GM19328 (cell line): ENCODE results near the gene KANSL1.
"Not testable (repeated sequence)": the region's sequence is repeated elsewhere in the genome, so short reads cannot be mapped to it uniquely, and the experiment has no call there.

Experiments used
- ATAC-seq: cut with Tn5 transposase; IDR thresholded peaks from one replicate; pipeline ENCODE4 v1.9.1; 2021; ENCODE audit warnings: mild to moderate bottlenecking, moderate library complexity; ENCODE audit not compliant: unreplicated experiment

The KANSL1 gene

GRCh38 chr17:46120078-46120477 lies 73.2 kb downstream of the KANSL1 start:
- no peak for ATAC-seq

DNA sequence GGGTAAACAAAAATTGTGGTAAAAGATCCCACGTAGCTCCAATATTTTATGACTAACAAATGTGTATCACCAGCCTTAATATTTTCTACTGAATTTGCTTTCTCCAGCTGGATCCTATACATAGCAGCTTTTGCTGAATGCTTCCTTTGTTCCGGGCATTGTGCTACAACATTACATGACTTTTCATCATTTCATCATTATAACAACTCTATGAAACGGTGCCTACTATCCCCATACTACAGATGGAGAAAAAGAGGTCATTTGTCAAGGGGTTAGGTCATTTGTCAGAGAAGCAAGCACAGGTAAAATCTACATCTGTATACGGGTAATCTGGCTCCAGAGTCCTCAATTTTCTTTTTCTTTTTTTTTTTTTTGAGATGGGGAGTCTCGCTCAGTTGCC lies 74.3 kb downstream of the KANSL1 start:
- ATAC-seq: no peak

- no peak for ATAC-seq
Measured at GRCh38 chr17:46117850-46118696, 75.2 kb downstream of the KANSL1 start.

GRCh38 chr17:46117117-46117516 lies 76.1 kb downstream of the KANSL1 start:
- no peak for ATAC-seq

GRCh38 chr17:46115699-46116098 lies 77.5 kb downstream of the KANSL1 start:
- no peak for ATAC-seq

- not testable (repeated sequence) for ATAC-seq
Measured at GRCh38 chr17:46111236-46111635, 82.0 kb downstream of the KANSL1 start.

GRCh38 chr17:46110219-46110618 lies 83.0 kb downstream of the KANSL1 start:
- ATAC-seq: no peak

GRCh38 chr17:46109603-46110189 lies 83.5 kb downstream of the KANSL1 start:
- ATAC-seq: no peak

- no peak for ATAC-seq
Measured at GRCh38 chr17:46108550-46109110, 84.6 kb downstream of the KANSL1 start.

DNA sequence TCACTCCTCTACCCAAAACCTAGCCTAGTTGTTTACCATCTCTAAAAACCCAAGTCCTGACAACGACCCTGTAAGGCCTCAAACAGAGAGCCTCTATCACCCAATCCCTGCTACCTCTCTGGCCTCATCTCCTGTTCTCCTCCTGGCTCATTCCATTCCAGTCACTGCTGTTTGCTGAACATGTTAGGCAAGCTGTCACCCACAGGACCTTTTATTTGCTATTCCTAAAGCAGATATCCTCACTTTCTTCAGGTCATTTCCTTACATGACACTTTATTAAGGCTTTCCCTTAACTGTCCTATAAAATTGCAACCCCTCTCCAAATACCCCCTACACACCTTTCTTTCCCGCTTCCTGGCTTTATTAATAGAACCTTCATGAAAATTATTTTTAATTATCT lies 85.1 kb downstream of the KANSL1 start:
- no peak for ATAC-seq

- ATAC-seq: no peak
Measured at GRCh38 chr17:46106966-46107644, 86.1 kb downstream of the KANSL1 start.

- ATAC-seq: not testable (repeated sequence)
Measured at GRCh38 chr17:46102806-46103205, 90.4 kb downstream of the KANSL1 start.

DNA sequence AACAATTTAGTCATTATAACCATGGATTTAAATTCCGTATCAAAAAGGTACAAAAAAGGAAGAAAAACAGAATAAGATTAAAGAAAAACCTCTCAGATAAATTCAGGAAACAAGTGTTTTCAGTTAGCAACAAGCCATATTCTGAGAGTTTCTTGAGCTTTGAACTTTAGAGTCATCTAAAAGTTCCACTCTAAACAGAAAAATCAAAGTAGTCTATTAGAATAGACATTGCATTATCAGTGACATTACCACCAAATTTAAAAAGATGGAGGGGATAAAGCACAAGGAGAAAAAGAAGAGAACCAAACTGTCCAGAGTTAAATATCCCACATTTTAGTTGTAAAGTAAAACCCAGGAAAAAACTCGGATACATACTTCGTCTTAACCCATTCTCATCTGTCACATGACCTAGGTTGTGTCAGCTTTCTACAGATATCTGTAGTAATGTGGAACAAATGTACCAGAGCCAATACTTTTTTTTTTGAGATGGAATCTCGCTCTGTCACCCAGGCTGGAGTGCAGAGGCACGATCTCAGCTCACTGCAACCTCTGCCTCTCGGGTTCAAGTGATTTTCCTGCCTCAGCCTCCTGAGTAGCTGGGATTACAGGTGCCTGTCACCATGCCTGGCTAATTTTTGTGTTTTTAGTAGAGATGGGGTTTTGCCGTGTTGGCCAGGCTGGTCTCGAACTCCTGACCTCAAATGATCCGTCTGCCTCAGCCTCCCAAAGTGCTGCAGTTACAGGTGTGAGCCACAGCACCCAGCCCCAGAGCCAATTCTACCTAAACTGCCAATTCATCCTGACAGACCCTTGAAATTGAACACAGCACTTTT lies 91.2 kb downstream of the KANSL1 start:
- ATAC-seq: not testable (repeated sequence)

GRCh38 chr17:46100590-46100989 lies 92.6 kb downstream of the KANSL1 start:
- ATAC-seq: no peak

GRCh38 chr17:46099865-46100264 lies 93.4 kb downstream of the KANSL1 start:
- no peak for ATAC-seq

DNA sequence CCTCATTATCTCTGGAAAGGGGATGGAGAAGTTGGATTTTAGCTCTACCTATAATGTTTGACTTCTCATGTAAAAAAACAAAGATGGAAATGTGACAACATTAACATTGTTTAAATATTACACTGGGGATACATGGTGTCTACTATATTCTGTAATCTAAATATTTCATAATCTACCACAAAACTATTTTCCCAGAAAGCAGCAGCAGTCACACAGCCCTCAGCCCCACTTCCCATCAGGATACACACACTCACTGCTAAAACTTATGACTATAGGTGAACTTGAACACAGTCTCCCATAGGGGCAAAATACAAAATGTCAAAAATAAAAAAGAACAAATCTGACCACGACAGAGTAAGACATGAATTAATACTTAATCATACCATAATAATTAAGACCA lies 95.7 kb downstream of the KANSL1 start:
- ATAC-seq: no peak

DNA sequence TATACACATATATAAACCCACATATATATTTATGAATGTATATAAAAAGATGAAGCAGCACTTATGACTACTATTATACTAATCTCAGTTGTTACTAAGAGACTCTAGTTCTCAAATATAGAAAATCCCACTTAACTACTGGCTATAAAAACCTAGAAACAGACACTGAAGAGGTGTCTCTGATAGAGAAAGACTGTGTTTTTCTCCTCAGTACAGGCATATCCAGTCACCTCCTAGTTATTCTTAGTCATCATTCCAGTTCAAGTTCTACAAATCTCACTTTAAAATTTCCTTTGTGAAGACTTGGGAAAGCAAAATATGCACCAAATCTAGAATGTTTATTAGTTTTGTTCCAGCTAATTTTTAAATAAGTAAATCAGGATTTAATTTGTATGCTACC lies 100.2 kb downstream of the KANSL1 start:
- no peak for ATAC-seq

GRCh38 chr17:46090871-46091270 lies 102.4 kb downstream of the KANSL1 start:
- ATAC-seq: no peak

GRCh38 chr17:46089389-46089965 lies 103.8 kb downstream of the KANSL1 start:
- no peak for ATAC-seq

DNA sequence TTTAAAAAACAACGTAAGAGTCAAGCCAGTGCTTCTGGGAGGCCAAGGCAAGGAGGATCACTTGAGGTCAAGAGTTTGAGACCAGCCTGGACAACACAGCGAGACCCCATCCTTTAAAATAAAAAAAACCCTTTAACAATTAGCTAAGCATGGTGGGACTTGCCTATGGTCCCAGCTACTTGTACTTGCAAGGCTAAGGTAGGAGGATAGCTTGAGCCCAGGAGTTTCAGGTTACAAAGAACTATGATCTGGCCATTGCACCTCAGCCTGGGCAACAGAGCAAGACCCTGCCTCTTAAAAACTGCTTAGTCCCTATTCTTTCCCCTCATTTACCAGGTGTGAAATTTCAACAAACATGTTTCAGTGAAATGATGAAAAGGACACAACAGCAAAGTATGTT lies 104.6 kb downstream of the KANSL1 start:
- ATAC-seq: no peak
